Bronchial epithelial cell (primary cell): ENCODE results near the gene ABHD4. TPM values are rescaled to one million over a fixed set of nuclear protein-coding genes. Genes with fewer than 3 reads are reported as not detected.

Experiments used
- DNase-seq: peaks from one replicate; pipeline ENCODE4 v3.0.0-alpha.2; 2010; ENCODE audit warnings: low read depth
- FAIRE-seq: peaks from 2 replicates; lab custom pipeline; 2011; peaks lifted over from hg19 to GRCh38; lab: Jason Lieb, UNC
- H3K27me3 ChIP-seq: 2 replicates; pipeline ENCODE4 v1.5.1; 2011; ENCODE audit warnings: low read length; ENCODE audit not compliant: control insufficient read depth, insufficient read depth
- H3K36me3 ChIP-seq: 2 replicates; pipeline ENCODE4 v1.5.1; 2011; ENCODE audit warnings: low read length; ENCODE audit not compliant: control insufficient read depth, insufficient read depth
- H3K4me3 ChIP-seq: 2 replicates; pipeline ENCODE4 v1.5.1; 2011; ENCODE audit warnings: mild to moderate bottlenecking, low read depth, low read length, control low read depth
- CTCF ChIP-seq: IDR thresholded peaks from 2 replicates; pipeline ENCODE4 v1.5.1; 2011; ENCODE audit warnings: mild to moderate bottlenecking, moderate library complexity, low read length, control low read depth, inconsistent platforms; ENCODE audit not compliant: insufficient read depth, severe bottlenecking
- total RNA-seq: library from RNA; depleted of rRNA; stranded (reverse); fragments of >200 nt; gene quantifications from 2 replicates; pipeline ENCODE4 v1.2.1, GENCODE V29; 2014

ABHD4 gene
- total RNA-seq, 1 donor from 2014 or later = 5.3 TPM

- DNase-seq = peak; percentile 74
- peaks cover 10% of the 10 kb centered on the region for H3K36me3 ChIP-seq
- no peaks in the 10 kb centered on the region for H3K27me3 ChIP-seq
- FAIRE-seq = no peak
- H3K4me3 ChIP-seq = no peak overlapping the region
- peak; percentile 54 for TF ChIP-seq CTCF
Measured at GRCh38 chr14:22570132-22570949, 27.8 kb upstream of the ABHD4 start.

GRCh38 chr14:22572562-22573058 lies 25.5 kb upstream of the ABHD4 start:
- no peak for DNase-seq
- H3K36me3 ChIP-seq = peaks cover 10% of the 10 kb centered on the region
- TF ChIP-seq CTCF = no peak
- FAIRE-seq = no peak
- H3K27me3 ChIP-seq = no peaks in the 10 kb centered on the region
- no peak overlapping the region for H3K4me3 ChIP-seq

- Histone ChIP-seq H3K4me3 (no peak overlapping the region), H3K27me3 (no peaks in the 10 kb centered on the region), H3K36me3 (peaks cover 9% of the 10 kb centered on the region)
- TF ChIP-seq CTCF = no peak
- no peak for DNase-seq
- FAIRE-seq = no peak
Measured at GRCh38 chr14:22573804-22574203, 24.3 kb upstream of the ABHD4 start.

GRCh38 chr14:22577334-22577908 lies 20.7 kb upstream of the ABHD4 start:
- Histone ChIP-seq H3K36me3 (peaks cover 10% of the 10 kb centered on the region), H3K27me3 (no peaks in the 10 kb centered on the region), H3K4me3 (no peak overlapping the region)
- no peak for DNase-seq
- FAIRE-seq = no peak
- TF ChIP-seq CTCF = no peak

- H3K4me3 ChIP-seq = no peak overlapping the region
- no peak for TF ChIP-seq CTCF
- H3K27me3 ChIP-seq = no peaks in the 10 kb centered on the region
- DNase-seq (no peak), FAIRE-seq (no peak)
- H3K36me3 ChIP-seq = peaks cover 9% of the 10 kb centered on the region
Measured at GRCh38 chr14:22579236-22579635, 18.9 kb upstream of the ABHD4 start.
